BLaER1 (cell line): ENCODE results near the gene DCPS.
"Not testable (repeated sequence)": the region's sequence is repeated elsewhere in the genome, so short reads cannot be mapped to it uniquely, and the experiment has no call there.

ENCODE experiments used
- H3K27ac ChIP-seq: shearing (Covaris generic); formaldehyde crosslinking; 2 replicates; pipeline ENCODE4 v1.8.1; 2022
- H3K27me3 ChIP-seq: shearing (Covaris generic); formaldehyde crosslinking; 2 replicates; pipeline ENCODE4 v1.8.1; 2022
- H3K36me3 ChIP-seq: shearing (Covaris generic); formaldehyde crosslinking; 2 replicates; pipeline ENCODE4 v1.8.1; 2022
- H3K4me1 ChIP-seq: shearing (Covaris generic); formaldehyde crosslinking; 2 replicates; pipeline ENCODE4 v1.8.1; 2022
- H3K4me2 ChIP-seq: shearing (Covaris generic); formaldehyde crosslinking; 2 replicates; pipeline ENCODE4 v1.8.1; 2022
- H3K4me3 ChIP-seq: shearing (Covaris generic); formaldehyde crosslinking; 2 replicates; pipeline ENCODE4 v1.8.1; 2022
- H3K9ac ChIP-seq: shearing (Covaris generic); formaldehyde crosslinking; 2 replicates; pipeline ENCODE4 v1.8.1; 2022
- H3K9me3 ChIP-seq: shearing (Covaris generic); formaldehyde crosslinking; 2 replicates; pipeline ENCODE4 v1.8.1; 2022
- H4K20me1 ChIP-seq: shearing (Covaris generic); formaldehyde crosslinking; 2 replicates; pipeline ENCODE4 v1.8.1; 2022
- Cebpa-rat ChIP-seq: shearing (Covaris generic); IDR thresholded peaks from 2 replicates; pipeline ENCODE4 v1.8.1; 2022

Gene DCPS

DNA sequence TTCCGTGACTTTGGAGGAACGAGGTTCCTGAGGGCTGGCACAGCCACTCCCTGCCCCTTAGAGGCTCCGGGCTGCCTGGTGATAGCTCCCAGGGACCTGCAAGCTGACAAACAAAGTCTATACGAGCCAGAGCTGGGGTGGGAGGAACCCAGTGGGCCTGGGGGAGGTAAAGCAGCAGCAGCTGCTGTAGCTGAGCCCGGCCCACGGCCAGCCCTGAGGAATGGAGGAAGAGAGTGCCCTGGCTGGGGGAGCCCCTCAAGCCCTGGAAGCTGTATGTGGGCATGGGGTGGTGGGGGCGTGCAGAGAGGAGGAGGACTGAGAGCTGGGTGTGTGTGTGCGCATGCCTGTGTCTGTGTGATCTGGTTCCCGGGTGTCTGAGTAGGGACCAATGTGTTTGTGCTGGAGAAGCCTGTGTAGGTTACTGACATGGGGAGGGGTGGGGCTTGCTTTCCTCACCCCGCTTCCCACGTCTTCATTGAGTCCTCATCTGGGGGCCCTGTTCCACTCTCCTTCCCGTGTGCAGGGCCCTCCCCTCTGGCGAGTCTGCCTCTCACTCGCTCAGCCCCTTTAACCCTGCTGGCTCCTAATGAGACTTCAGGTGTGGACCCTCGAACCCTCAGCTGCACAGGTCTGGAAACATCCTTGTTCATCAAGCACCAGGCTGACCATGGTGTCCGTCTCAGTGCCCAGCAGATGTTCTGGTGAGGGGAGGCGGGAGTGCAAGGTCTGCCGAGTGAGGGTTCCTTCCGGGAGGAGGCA lies 62.4 kb downstream of the DCPS start:
- Histone ChIP-seq H3K4me1 (peaks cover 53% of the 10 kb centered on the region), H3K36me3 (no peaks in the 10 kb centered on the region), H4K20me1 (peaks cover 17% of the 10 kb centered on the region; the same call in 1 of the 2 replicates), H3K4me3 (no peak overlapping the region), H3K27me3 (no peaks in the 10 kb centered on the region), H3K9ac (0 out of 2 replicates have a peak overlapping the region, but pooled peaks have one; percentile 38), H3K4me2 (peak overlapping the region; percentile 72), H3K27ac (peak overlapping the region; percentile 51; the same call in 1 of the 2 replicates), H3K9me3 (no peaks in the 10 kb centered on the region)
- no peak for TF ChIP-seq Cebpa-rat

DNA sequence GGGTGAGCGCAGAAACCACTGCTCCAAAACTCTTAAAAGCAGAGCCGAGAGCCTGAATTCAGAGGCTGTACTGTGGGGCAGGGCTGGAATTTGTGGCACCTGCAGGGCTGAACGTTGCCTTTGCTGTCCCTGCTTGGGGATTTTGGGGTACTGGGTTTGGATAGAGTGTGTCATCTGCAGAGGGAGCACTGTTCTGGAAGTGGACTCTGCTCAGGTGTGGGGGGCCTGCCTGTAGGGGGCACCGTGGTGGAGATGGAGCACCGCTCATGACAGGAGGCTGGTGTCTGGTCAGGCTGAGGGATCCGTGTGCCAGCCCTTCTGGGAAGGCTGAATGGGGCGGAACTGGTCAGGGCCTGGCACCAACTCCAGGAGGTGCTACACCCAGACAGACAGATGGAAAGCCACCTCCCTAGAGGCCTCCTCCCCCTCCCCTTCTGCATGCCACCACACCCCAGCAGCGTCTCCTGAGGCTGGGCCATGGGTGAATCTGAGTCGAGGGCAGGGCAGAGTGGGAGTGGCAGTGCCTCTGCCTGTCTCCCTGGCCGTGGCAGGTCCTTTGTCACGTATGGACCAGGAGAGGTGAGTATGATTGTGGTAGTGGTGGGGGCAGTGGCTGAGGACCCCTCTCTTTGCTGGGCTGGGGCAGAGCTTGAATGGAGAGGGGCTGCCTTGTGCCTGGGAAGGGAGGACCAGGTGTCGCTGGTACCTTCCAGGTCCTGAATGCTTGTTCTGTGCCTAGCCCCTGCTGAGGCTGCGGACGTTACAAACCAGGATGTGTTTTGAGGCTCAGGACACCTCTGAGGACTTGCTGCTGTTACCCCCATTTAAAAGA lies 63.2 kb downstream of the DCPS start:
- H3K4me1 ChIP-seq: peaks cover 53% of the 10 kb centered on the region
- not testable (repeated sequence) for H3K9me3 ChIP-seq
- H4K20me1 ChIP-seq: peaks cover 17% of the 10 kb centered on the region; the same call in 1 of the 2 replicates

DNA sequence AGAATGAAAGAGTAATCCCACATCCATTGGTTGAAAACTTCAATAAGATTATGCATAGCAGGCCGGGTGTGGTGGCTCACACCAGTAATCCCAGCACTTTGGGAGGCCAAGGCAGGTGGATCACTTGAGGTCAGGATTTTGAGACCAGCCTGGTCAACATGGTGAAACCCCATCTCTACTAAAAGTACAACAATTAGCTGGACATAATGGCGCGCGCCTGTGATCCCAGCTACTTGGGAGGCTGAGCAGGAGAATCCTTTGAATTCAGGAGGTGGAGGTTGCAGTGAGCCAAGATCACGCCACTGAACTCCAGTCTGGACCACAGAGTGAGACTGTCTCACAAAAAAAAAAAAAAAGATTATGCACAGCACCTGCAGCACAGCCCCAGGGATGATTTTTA lies 63.9 kb downstream of the DCPS start:
- H3K36me3 ChIP-seq, H3K9me3 ChIP-seq, H3K4me3 ChIP-seq, H3K27me3 ChIP-seq, H3K27ac ChIP-seq, H3K9ac ChIP-seq: not testable (repeated sequence)
- Histone ChIP-seq H3K4me2 (peak overlapping the region; percentile 72), H4K20me1 (peaks cover 17% of the 10 kb centered on the region; the same call in 1 of the 2 replicates), H3K4me1 (peaks cover 50% of the 10 kb centered on the region)

More for the DNA sequence above, 63.2 kb downstream of the DCPS start:
- Histone ChIP-seq H3K4me2 (peak overlapping the region; percentile 72), H3K27ac (peak overlapping the region; percentile 51; the same call in 1 of the 2 replicates)
- H3K9ac ChIP-seq, H3K27me3 ChIP-seq, H3K4me3 ChIP-seq, H3K36me3 ChIP-seq: not testable (repeated sequence)

DNA sequence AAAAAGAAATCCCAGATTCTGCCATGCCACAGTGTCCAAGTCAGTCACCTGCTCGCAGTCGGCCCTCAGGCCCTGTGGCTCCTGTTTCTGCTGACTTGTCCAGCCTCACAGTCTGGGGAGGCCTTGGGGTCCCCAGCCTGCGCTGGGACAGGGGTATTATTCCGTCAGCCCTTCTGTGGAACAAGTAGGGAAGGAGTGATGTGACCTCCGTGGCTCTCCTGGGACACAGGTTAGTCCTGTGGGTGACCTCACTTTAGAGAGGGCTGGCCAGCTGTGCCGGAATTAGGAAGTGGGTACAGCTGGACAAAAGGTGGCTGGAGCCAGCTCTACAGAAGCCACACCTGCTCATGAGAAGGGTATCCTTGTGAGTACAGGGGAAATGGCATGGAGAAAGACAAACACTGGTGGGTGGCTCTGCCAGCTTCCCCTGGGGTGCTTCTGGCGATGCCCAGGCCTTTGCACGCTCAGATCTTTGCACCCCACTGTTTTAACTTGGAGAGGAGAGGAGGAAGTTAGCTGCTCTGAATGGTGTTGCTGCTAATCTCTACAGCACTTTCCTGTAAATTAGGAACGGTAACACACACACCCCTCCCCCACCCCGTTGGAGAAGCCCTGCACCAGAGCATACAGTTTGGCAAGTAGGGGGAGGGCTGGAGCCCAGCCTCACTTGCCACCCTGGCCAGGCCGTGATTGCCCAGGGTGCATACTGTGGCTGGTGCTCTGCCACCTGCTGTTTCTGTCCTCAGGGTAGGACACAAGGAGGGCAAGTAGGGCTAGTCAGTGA lies 64.7 kb downstream of the DCPS start:
- not testable (repeated sequence) for H3K4me3 ChIP-seq, H3K9me3 ChIP-seq, H3K27me3 ChIP-seq, H3K36me3 ChIP-seq, H3K9ac ChIP-seq
- peak overlapping the region; percentile 60 for H3K27ac ChIP-seq
- H3K4me2 ChIP-seq: peak overlapping the region; percentile 64
- peaks cover 17% of the 10 kb centered on the region; the same call in 1 of the 2 replicates for H4K20me1 ChIP-seq
- peaks cover 42% of the 10 kb centered on the region for H3K4me1 ChIP-seq

DNA sequence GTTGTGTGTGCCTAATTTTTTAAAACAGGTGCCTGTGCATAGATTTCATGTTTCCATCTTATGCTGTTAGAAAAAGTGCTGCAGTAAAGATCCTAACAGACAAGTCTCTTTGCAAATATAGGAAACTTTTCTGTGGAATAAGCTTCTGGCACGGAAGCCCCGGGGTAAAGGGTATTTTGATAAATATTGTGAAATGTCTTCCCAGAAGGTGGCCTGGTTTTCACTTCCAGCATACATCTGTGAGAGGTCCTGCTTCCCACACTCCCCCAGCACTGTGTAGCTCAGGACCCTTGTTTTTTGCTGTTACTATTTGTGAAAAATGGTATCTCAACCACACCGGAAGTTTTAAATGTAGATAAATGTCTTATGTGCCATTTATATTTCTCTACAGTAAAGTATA lies 66.2 kb downstream of the DCPS start:
- no peak overlapping the region for H3K4me2 ChIP-seq
- H3K27ac ChIP-seq: no peak overlapping the region
- H3K9me3 ChIP-seq: no peaks in the 10 kb centered on the region
- H3K4me3 ChIP-seq: no peak overlapping the region
- no peaks in the 10 kb centered on the region for H3K36me3 ChIP-seq
- H3K9ac ChIP-seq: no peak overlapping the region
- peaks cover 38% of the 10 kb centered on the region for H3K4me1 ChIP-seq
- H4K20me1 ChIP-seq: peaks cover 17% of the 10 kb centered on the region; the same call in 1 of the 2 replicates
- H3K27me3 ChIP-seq: no peaks in the 10 kb centered on the region
- TF ChIP-seq Cebpa-rat: no peak

DNA sequence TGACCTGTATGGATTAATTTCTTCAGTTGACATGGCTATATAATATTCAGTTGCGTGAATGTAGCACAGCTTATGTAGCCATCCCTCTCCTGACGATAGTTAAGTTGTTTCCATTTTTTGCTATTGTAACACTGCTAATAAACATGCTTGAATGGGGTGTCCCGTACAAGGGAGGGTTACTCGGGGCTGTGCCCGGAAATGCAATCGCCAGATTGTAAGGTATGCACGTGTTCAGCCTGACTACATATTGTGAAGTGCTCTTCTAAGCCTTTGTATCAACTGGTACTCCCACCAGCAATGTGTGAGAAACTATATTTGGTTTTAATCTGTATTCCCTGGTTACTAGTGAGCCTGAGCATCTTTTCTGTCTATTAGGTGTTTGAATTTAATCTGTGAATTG lies 67.7 kb downstream of the DCPS start:
- Histone ChIP-seq H3K36me3 (no peaks in the 10 kb centered on the region), H3K27me3 (no peaks in the 10 kb centered on the region), H3K9ac (no peak overlapping the region), H3K4me3 (no peak overlapping the region), H4K20me1 (peaks cover 8% of the 10 kb centered on the region; the same call in 1 of the 2 replicates), H3K4me2 (no peak overlapping the region), H3K4me1 (peaks cover 30% of the 10 kb centered on the region), H3K9me3 (no peaks in the 10 kb centered on the region), H3K27ac (no peak overlapping the region)
- TF ChIP-seq Cebpa-rat: no peak

DNA sequence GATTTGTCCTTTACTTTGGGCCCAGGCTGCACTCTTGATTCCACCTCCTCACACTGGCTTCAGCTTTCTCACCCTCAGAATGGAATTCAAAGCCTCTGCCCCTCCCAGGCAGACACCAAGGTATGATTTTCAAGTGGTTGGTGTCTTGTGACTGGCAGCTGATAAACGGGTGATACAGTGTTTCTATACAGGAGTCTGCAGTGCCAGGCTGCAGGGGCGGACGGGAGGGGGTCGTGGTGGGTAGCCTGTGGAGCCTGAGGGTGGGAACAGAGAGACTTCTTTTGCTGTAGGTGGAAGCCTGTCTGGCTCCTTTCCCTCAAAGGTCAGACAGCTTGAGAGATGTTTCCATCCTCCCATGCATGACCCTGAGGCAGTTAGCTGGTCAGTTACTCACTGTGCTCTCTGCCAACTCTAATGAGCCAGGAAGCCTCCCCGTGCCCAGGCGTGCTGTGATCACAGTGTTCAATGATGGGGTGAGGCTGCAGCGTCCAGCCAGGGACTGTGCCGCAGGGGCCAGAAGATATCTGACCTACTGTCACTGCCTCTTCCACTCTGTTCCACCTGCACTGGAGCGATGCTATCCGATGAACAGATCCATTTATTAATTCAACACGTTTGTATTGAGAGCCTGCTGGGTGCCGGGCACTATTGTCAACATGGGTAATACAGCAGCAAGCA lies 69.7 kb downstream of the DCPS start:
- H3K27ac ChIP-seq, H3K4me3 ChIP-seq, H3K9ac ChIP-seq, H3K9me3 ChIP-seq, H3K36me3 ChIP-seq, H3K4me2 ChIP-seq, H4K20me1 ChIP-seq, H3K27me3 ChIP-seq: not testable (repeated sequence)
- peaks cover 10% of the 10 kb centered on the region for H3K4me1 ChIP-seq

DNA sequence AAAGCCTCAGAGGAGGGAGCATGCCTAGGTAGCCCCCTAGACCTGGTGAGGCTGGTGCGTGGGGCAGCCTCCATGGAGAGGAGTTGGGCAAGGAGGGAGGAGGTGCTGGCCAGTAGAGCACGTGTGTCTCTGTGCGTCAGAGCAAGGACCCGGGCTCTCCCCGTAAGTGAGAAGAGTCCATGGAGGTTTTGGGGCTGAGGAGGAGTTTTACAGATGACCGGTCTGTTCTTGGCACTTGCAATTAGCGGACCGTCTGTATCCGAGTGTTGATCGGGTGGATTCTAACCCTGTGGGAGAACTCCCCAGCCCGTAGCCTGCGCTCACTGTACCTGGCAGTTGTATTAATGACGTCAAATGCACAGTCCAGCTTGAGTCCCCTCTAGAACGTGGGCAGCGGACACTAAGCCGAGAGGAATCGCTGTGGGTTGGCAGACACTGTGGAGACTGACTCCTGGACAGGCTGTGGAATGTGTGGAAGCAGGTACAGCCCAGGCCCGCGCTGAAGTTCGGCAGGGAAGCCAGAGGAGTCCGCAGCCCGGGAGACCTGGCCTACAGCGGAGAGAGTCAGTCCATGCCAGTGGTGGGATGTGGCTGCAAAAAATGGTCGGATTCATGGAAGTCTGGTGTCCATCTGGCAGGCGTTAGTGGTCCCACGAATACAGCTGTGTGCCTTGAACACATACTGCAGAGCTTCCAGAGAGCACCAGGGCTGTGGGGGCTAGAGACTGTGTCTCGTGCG lies 70.9 kb downstream of the DCPS start:
- not testable (repeated sequence) for H3K4me1 ChIP-seq, H3K9me3 ChIP-seq, H3K36me3 ChIP-seq, H3K4me3 ChIP-seq, H3K9ac ChIP-seq, H3K27me3 ChIP-seq, H3K4me2 ChIP-seq, H4K20me1 ChIP-seq, H3K27ac ChIP-seq

DNA sequence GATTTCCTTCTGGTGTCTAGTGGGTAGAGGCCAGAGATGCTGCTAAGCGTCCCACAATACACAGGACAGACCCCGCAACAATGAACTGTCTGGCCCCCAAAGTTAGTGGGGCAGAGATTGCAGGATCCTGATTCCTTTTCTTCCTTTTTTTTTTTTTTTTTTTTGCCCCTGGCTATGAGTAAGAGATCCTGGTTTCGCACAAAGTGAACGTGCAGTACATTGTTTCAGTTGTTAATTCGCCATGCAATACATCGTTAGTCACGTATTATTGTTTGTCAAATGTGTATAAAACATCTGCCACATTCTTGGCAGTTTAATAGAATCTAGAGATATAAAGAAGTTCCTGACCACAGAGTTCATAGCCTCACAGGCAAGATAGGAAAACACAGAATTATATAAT lies 71.9 kb downstream of the DCPS start:
- H3K36me3 ChIP-seq: no peaks in the 10 kb centered on the region
- H3K9me3 ChIP-seq: no peaks in the 10 kb centered on the region
- H3K9ac ChIP-seq: no peak overlapping the region
- no peak overlapping the region for H3K4me3 ChIP-seq
- peaks cover 8% of the 10 kb centered on the region; the same call in 1 of the 2 replicates for H4K20me1 ChIP-seq
- H3K27ac ChIP-seq: no peak overlapping the region
- no peak for TF ChIP-seq Cebpa-rat
- no peak overlapping the region for H3K4me2 ChIP-seq
- H3K27me3 ChIP-seq: no peaks in the 10 kb centered on the region
- no peaks in the 10 kb centered on the region for H3K4me1 ChIP-seq
